ENCODE measurements around the gene SCLY. TPM values are rescaled to one million over a fixed set of nuclear protein-coding genes. Genes with fewer than 3 reads are reported as not detected.

SCLY gene
- total RNA-seq, 1 experiment from 2014 or later: 68.4 TPM

GRCh38 chr2:238102865-238103264, 42.1 kb downstream of the SCLY start:
- H3K4me3 Mint-ChIP-seq: no peak overlapping the region
- H3K4me1 Mint-ChIP-seq: peaks cover 15% of the 10 kb centered on the region
- H3K9me3 Mint-ChIP-seq: no peaks in the 10 kb centered on the region
- CTCF ChIA-PET: interaction anchor here (0.9 to 1.1 kb wide), 4 partner anchors 45 to 180 kb away, joined by 3 to 5 read pairs (median 3); no protein-coding TSS in a partner anchor
- no peaks in the 10 kb centered on the region for H3K36me3 Mint-ChIP-seq
- H3K27me3 Mint-ChIP-seq (ENCODE audit: low read depth): no peaks in the 10 kb centered on the region
- no peak for TF ChIP-seq ZMAT4 (CRISPR knock-in tag; IDR thresholded peaks at IDR 0.05)
- TF ChIP-seq EMX1 (CRISPR knock-in tag; IDR thresholded peaks at IDR 0.05): no peak
- TF ChIP-seq E2F4 (CRISPR knock-in tag; IDR thresholded peaks at IDR 0.05; ENCODE audit: borderline replicate concordance, low read depth): no peak
- TF ChIP-seq GABPB1 (CRISPR knock-in tag; IDR thresholded peaks at IDR 0.05): no peak
- no peak for TF ChIP-seq IRF2 (CRISPR knock-in tag; IDR thresholded peaks at IDR 0.05; ENCODE audit: borderline replicate concordance, low read depth)
- TF ChIP-seq ZNF121 (CRISPR knock-in tag; IDR thresholded peaks at IDR 0.05): no peak
- TF ChIP-seq SOX15 (CRISPR knock-in tag; IDR thresholded peaks at IDR 0.05): no peak
- TF ChIP-seq FOXJ3 (CRISPR knock-in tag; IDR thresholded peaks at IDR 0.05; ENCODE audit: borderline replicate concordance): no peak
- no peak for TF ChIP-seq ZSCAN18 (CRISPR knock-in tag; IDR thresholded peaks at IDR 0.05)
- no peak for TF ChIP-seq ZNF532 (CRISPR knock-in tag; IDR thresholded peaks at IDR 0.05; ENCODE audit: borderline replicate concordance)
- POLR2A ChIA-PET: no interaction called here
- DNase-seq (ENCODE audit: low spot score) (no peak), ATAC-seq (no peak)
- no peak overlapping the region for H3K27ac Mint-ChIP-seq

- ChIA-PET CTCF (no interaction called here), POLR2A (no interaction called here)
- no peak overlapping the region for H3K4me3 Mint-ChIP-seq
- ATAC-seq (no peak), DNase-seq (ENCODE audit: low spot score) (no peak)
- H3K27me3 Mint-ChIP-seq (ENCODE audit: low read depth): no peaks in the 10 kb centered on the region
- no peaks in the 10 kb centered on the region for H3K36me3 Mint-ChIP-seq
- peaks cover 16% of the 10 kb centered on the region for H3K4me1 Mint-ChIP-seq
- H3K9me3 Mint-ChIP-seq: no peaks in the 10 kb centered on the region
- no peak overlapping the region for H3K27ac Mint-ChIP-seq
- TF ChIP-seq ZBTB43 (CRISPR knock-in tag; IDR thresholded peaks at IDR 0.05): no peak
- no peak for TF ChIP-seq ATF3 (CRISPR knock-in tag; conservative IDR thresholded peaks at IDR 0.05)
- TF ChIP-seq NR1H2 (CRISPR knock-in tag; IDR thresholded peaks at IDR 0.05): no peak
- no peak for TF ChIP-seq FOXK1 (CRISPR knock-in tag; IDR thresholded peaks at IDR 0.05)
- no peak for TF ChIP-seq ZNF317 (CRISPR knock-in tag; IDR thresholded peaks at IDR 0.05; ENCODE audit: borderline replicate concordance, low read depth)
- no peak for TF ChIP-seq ZNF396 (CRISPR knock-in tag; IDR thresholded peaks at IDR 0.05; ENCODE audit: borderline replicate concordance)
- no peak for TF ChIP-seq CTCF (IDR thresholded peaks at IDR 0.05)
- TF ChIP-seq ZNF532 (CRISPR knock-in tag; IDR thresholded peaks at IDR 0.05; ENCODE audit: borderline replicate concordance): no peak
Observed at GRCh38 chr2:238103465-238104225, 42.8 kb downstream of the SCLY start.
